A673 (cell line): ENCODE results near the gene ATMIN.

ENCODE experiments used
- CTCF ChIP-seq: fragments of 300-800, 200-600 bp; sonication (generic); conservative IDR thresholded peaks from 2 replicates; pipeline ENCODE4 v1.5.1; 2017; ENCODE audit warnings: low read depth, mild to moderate bottlenecking, antibody characterized with exemption, low read length, moderate library complexity, mixed read lengths
- EZH2 ChIP-seq: fragments of 200-600 bp; sonication (generic); IDR thresholded peaks from 2 replicates; pipeline ENCODE4 v1.6.1; 2017; ENCODE audit warnings: borderline replicate concordance, low read depth, mild to moderate bottlenecking, mixed read lengths, antibody characterized with exemption, low read length; ENCODE audit not compliant: poor library complexity, severe bottlenecking

GRCh38 chr16:80994451-80994850 lies 41.2 kb upstream of the ATMIN start:
- no peak for TF ChIP-seq EZH2
- TF ChIP-seq CTCF: no peak
